GM23248 (cell line): ENCODE measurements around the gene SPDYE6. TPM values are rescaled to one million over a fixed set of nuclear protein-coding genes. Genes with fewer than 3 reads are reported as not detected.

ENCODE experiments used
- DNase-seq: peaks from one replicate; pipeline ENCODE4 v3.0.0-alpha.2; 2015
- H2AFZ ChIP-seq: fragments of 200-600 bp; sonication (generic); 2 replicates; pipeline ENCODE4 v1.6.1; 2016; ENCODE audit warnings: antibody characterized with exemption
- H3F3A ChIP-seq: fragments of 200-600 bp; sonication (generic); 2 replicates; pipeline ENCODE4 v1.6.1; 2016; ENCODE audit warnings: mild to moderate bottlenecking, antibody characterized with exemption, mixed run types; ENCODE audit not compliant: insufficient read depth
- H3K27ac ChIP-seq: fragments of 200-600 bp; sonication (generic); 2 replicates; pipeline ENCODE4 v1.5.1; 2016; ENCODE audit warnings: mild to moderate bottlenecking
- H3K27me3 ChIP-seq: fragments of 200-600 bp; sonication (generic); replicated peaks from 2 replicates; pipeline ENCODE4 v1.6.1; 2016; ENCODE audit warnings: mild to moderate bottlenecking; ENCODE audit not compliant: insufficient read depth
- H3K36me3 ChIP-seq: fragments of 200-600 bp; sonication (generic); 2 replicates; pipeline ENCODE4 v1.6.1; 2016; ENCODE audit warnings: low read depth, mild to moderate bottlenecking
- H3K4me1 ChIP-seq: fragments of 200-600 bp; sonication (generic); 2 replicates; pipeline ENCODE4 v1.6.1; 2016; ENCODE audit warnings: mild to moderate bottlenecking; ENCODE audit not compliant: insufficient read depth
- H3K4me2 ChIP-seq: fragments of 200-600 bp; sonication (generic); one replicate; pipeline ENCODE4 v1.6.1; 2016; ENCODE audit warnings: mild to moderate bottlenecking; ENCODE audit not compliant: unreplicated experiment
- H3K4me3 ChIP-seq: fragments of 200-600 bp; sonication (generic); 2 replicates; pipeline ENCODE4 v1.5.1; 2016; ENCODE audit warnings: mild to moderate bottlenecking
- H3K79me2 ChIP-seq: fragments of 200-600 bp; sonication (generic); 2 replicates; pipeline ENCODE4 v1.6.1; 2016; ENCODE audit warnings: mild to moderate bottlenecking; ENCODE audit not compliant: insufficient read depth
- H3K9ac ChIP-seq: fragments of 200-600 bp; sonication (generic); 2 replicates; pipeline ENCODE4 v1.6.1; 2016; ENCODE audit warnings: mild to moderate bottlenecking
- H3K9me2 ChIP-seq: fragments of 200-600 bp; sonication (generic); 2 replicates; pipeline ENCODE4 v1.6.1; 2016; ENCODE audit warnings: mixed run types, mild to moderate bottlenecking, moderate library complexity; ENCODE audit not compliant: insufficient read depth
- H3K9me3 ChIP-seq: fragments of 200-600 bp; sonication (generic); one replicate; pipeline ENCODE4 v1.6.1; 2017; ENCODE audit warnings: low read depth
- H4K20me1 ChIP-seq: fragments of 200-600 bp; sonication (generic); 2 replicates; pipeline ENCODE4 v1.6.0; 2016; ENCODE audit not compliant: insufficient read depth
- EZH2 ChIP-seq: fragments of 200-600 bp; sonication (generic); IDR thresholded peaks from 2 replicates; pipeline ENCODE4 v1.6.1; 2018; ENCODE audit warnings: antibody characterized with exemption, mild to moderate bottlenecking; ENCODE audit not compliant: insufficient read depth, poor library complexity, severe bottlenecking
- EZH2phosphoT487 ChIP-seq: fragments of 200-600 bp; sonication (generic); IDR thresholded peaks from 2 replicates; pipeline ENCODE4 v1.6.1; 2018; ENCODE audit warnings: antibody characterized with exemption, moderate library complexity, mild to moderate bottlenecking, low read depth; ENCODE audit not compliant: insufficient read depth
- WGBS, 2 experiments: methylation state at CpG; one replicate each; pipeline ENCODE4 v1.1.6; 2015 to 2017; ENCODE audit warnings: low lambda C conversion rate in 2 of 2, low coverage in 1 of 2; ENCODE audit errors: missing lambda C conversion rate in 2 of 2; 5-methylcytosine and 5-hydroxymethylcytosine counted together
- in situ Hi-C: fragments of 300-500 bp; cut with MboI; formaldehyde crosslinking; loops from 2 replicates; pipeline ENCODE4 v1.15.0; 2020
- polyA plus RNA-seq: library from polyadenylated mRNA; unstranded; fragments of >200 nt; fragmentation: Nextera tagmentation; extraction: Ambion mirVana; gene quantifications from 2 replicates; pipeline ENCODE4 v1.2.1, GENCODE V29; 2016
- total RNA-seq: library from RNA; depleted of rRNA; stranded (reverse); fragments of >200 nt; shearing (Covaris generic); gene quantifications from 2 replicates; pipeline ENCODE4 v1.2.3, GENCODE V29; 2014

The SPDYE6 gene
- total and polyA plus RNA-seq, 2 experiments from 2014 or later = not detected

GRCh38 chr7:102310414-102310815 is 45.8 kb downstream of the SPDYE6 start:
- no peak for DNase-seq

GRCh38 chr7:102306916-102307677 is 49.1 kb downstream of the SPDYE6 start:
- H3K27me3 ChIP-seq = no peaks in the 10 kb centered on the region
- in situ Hi-C loops = no loop called here
- H3K9me3 ChIP-seq = no peaks in the 10 kb centered on the region
- no peaks in the 10 kb centered on the region for H3K79me2 ChIP-seq
- no peak overlapping the region for H3K4me3 ChIP-seq
- no peak overlapping the region for H3K27ac ChIP-seq
- DNase-seq = peak; percentile 30
- no peak overlapping the region for H2AFZ ChIP-seq
- no peaks in the 10 kb centered on the region for H3K9me2 ChIP-seq
- H3K4me2 ChIP-seq = no peak overlapping the region
- no peaks in the 10 kb centered on the region for H3K36me3 ChIP-seq
- WGBS, 2 experiments = 45 to 55% methylated on average over 13 to 17 of the region's 17 CpGs
- TF ChIP-seq EZH2phosphoT487 (no peak), EZH2 (no peak)
- no peaks in the 10 kb centered on the region for H3F3A ChIP-seq
- no peaks in the 10 kb centered on the region for H4K20me1 ChIP-seq
- H3K4me1 ChIP-seq = no peaks in the 10 kb centered on the region
- H3K9ac ChIP-seq = no peak overlapping the region

More at GRCh38 chr7:102310414-102310815, 45.8 kb downstream of the SPDYE6 start:
- H3K27me3 ChIP-seq = no peaks in the 10 kb centered on the region
- H4K20me1 ChIP-seq = no peaks in the 10 kb centered on the region
- TF ChIP-seq EZH2phosphoT487 = no peak
- no peak for TF ChIP-seq EZH2
- no peak overlapping the region for H3K9ac ChIP-seq
- H3K4me2 ChIP-seq = no peak overlapping the region
- H3K9me2 ChIP-seq = no peaks in the 10 kb centered on the region
- no peaks in the 10 kb centered on the region for H3F3A ChIP-seq
- no peaks in the 10 kb centered on the region for H3K4me1 ChIP-seq
- H3K79me2 ChIP-seq = no peaks in the 10 kb centered on the region
- no peak overlapping the region for H2AFZ ChIP-seq
- H3K4me3 ChIP-seq = no peak overlapping the region
- no peaks in the 10 kb centered on the region for H3K9me3 ChIP-seq
- 86 to 91% methylated on average over 9 of the region's 9 CpGs for WGBS, 2 experiments
- no peaks in the 10 kb centered on the region for H3K36me3 ChIP-seq
- in situ Hi-C loops = no loop called here
- H3K27ac ChIP-seq = no peak overlapping the region

GRCh38 chr7:102305414-102306268 is 50.6 kb downstream of the SPDYE6 start:
- Histone ChIP-seq H3K79me2 (no peaks in the 10 kb centered on the region), H3K4me1 (no peaks in the 10 kb centered on the region), H3K27me3 (no peaks in the 10 kb centered on the region), H3K9me2 (no peaks in the 10 kb centered on the region), H3K4me2 (no peak overlapping the region), H3K36me3 (no peaks in the 10 kb centered on the region), H3K9ac (no peak overlapping the region), H3K4me3 (no peak overlapping the region), H3K9me3 (no peaks in the 10 kb centered on the region), H4K20me1 (no peaks in the 10 kb centered on the region), H2AFZ (no peak overlapping the region), H3K27ac (no peak overlapping the region), H3F3A (no peaks in the 10 kb centered on the region)
- DNase-seq = no peak
- in situ Hi-C loops = no loop called here
- 79 to 81% methylated on average over 15 to 17 of the region's 17 CpGs for WGBS, 2 experiments
- no peak for TF ChIP-seq EZH2
- no peak for TF ChIP-seq EZH2phosphoT487

GRCh38 chr7:102304668-102305067 is 51.6 kb downstream of the SPDYE6 start:
- in situ Hi-C loops = no loop called here
- 81 to 95% methylated on average over 11 of the region's 11 CpGs for WGBS, 2 experiments
- Histone ChIP-seq H3K27me3 (no peaks in the 10 kb centered on the region), H3K27ac (no peak overlapping the region), H4K20me1 (no peaks in the 10 kb centered on the region), H3K4me3 (no peak overlapping the region), H3K9me2 (no peaks in the 10 kb centered on the region), H3K4me1 (no peaks in the 10 kb centered on the region), H3K9me3 (no peaks in the 10 kb centered on the region), H3K79me2 (no peaks in the 10 kb centered on the region), H3K36me3 (no peaks in the 10 kb centered on the region), H2AFZ (no peak overlapping the region), H3K4me2 (no peak overlapping the region), H3F3A (no peaks in the 10 kb centered on the region), H3K9ac (no peak overlapping the region)
- TF ChIP-seq EZH2 = no peak
- no peak for TF ChIP-seq EZH2phosphoT487
- no peak for DNase-seq
